ENCODE data around the gene HMCN2.
"Not testable (repeated sequence)": the region's sequence is repeated elsewhere in the genome, so short reads cannot be mapped to it uniquely, and the experiment has no call there.

HMCN2 gene

GRCh38 chr9:130396581-130396980, 131.0 kb downstream of the HMCN2 start:
- no peak for DNase-seq

DNA sequence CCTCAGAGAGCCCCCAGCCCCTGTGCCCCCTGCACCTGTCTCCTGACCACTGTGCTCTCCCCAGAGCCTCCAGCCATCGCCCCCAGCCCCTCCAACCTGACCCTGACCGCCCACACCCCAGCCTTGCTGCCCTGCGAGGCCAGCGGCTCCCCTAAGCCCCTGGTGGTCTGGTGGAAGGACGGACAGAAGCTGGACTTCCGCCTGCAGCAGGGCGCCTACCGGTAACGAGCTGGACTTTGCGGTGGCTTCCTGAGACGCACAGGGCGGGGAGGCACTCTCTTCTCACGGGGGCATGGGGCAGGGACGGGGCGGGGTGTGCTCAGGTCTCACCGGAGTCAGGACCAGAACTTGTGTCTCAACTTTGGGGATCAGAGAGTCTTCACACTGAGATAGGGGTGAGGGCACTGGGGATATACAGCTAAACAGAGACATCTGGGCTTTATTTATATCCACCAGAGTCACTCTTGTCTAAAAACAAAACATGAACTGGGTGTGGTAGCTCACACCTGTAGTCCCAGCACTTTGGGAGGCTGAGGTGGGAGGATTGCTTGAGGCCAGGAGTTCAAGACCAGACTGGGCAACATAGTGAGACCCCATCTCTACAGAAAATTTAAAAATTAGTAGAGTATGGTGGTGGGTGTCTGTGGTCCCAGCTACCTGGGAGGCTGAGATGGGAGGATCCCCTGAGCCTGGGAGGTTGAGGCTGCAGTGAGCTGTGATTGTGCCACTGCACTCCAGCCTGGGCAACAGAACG, 133.1 kb downstream of the HMCN2 start:
- DNase-seq, result no peak

DNA sequence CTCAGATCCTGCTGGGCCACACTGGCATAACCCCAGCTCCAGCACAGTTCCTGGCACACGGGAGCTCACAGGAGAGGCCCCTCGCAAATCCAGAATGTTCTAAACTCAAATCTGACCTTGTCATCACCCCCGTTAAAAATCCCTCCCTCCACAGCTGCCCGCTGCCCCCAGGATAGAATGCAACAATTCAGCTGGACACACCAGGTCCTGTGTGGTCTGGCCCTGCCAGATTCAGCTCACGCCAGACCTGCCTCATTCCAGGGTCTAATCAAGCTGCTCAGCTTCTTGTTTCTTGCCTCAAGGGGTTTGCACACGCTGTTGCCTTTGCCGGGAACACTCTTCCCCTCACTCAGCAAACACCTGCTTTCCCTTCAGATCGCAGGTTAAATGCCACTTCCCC, 134.2 kb downstream of the HMCN2 start:
- no peak for DNase-seq

- DNase-seq, result no peak
Observed at GRCh38 chr9:130400870-130401269, 135.3 kb downstream of the HMCN2 start.

GRCh38 chr9:130401742-130402141, 136.2 kb downstream of the HMCN2 start:
- not testable (repeated sequence) for DNase-seq

- DNase-seq, result no peak
Observed at GRCh38 chr9:130402243-130402642, 136.7 kb downstream of the HMCN2 start.

DNA sequence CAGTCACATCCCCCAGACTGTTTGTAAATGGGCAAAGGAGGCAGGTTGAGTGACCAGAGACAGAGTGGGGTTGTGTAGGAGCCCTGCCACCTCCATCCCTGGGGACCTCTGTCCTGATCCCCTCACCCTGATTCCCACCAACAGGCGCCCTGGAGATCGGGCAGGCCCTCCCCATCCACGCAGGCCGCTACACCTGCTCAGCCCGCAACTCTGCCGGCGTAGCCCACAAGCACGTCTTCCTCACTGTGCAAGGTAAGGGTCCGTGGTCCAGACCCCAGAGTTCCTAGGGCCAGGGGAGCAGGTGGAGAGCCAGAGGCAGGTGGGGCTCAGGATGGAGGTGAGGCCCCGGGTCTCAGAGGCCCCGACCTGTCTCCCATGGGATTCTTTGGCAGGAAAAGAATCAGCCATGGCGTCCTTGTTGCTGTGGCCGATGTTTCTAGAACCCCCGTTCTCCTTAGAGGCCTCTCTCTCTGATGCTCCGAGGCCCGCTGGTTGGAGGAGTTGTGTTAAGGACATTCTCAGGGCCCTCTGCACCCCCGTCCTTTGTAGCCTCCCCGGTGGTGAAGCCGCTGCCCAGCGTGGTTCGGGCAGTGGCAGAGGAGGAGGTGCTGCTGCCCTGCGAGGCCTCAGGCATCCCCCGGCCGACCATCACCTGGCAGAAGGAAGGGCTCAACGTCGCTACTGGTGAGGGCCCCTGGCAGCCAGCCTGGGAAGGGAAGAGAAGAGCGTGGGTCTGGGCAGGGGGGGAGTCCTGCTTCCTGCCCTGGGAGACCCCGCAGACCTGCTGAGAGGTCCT, 137.3 kb downstream of the HMCN2 start:
- DNase-seq, result no peak

GRCh38 chr9:130405657-130406257, 140.2 kb downstream of the HMCN2 start:
- no peak for DNase-seq

- no peak for DNase-seq
Observed at GRCh38 chr9:130406278-130406895, 140.8 kb downstream of the HMCN2 start.

- DNase-seq, result no peak
Observed at GRCh38 chr9:130407916-130408663, 142.5 kb downstream of the HMCN2 start.

- no peak for DNase-seq
Observed at GRCh38 chr9:130408669-130409068, 143.1 kb downstream of the HMCN2 start.

- no peak for DNase-seq
Observed at GRCh38 chr9:130409246-130409645, 143.7 kb downstream of the HMCN2 start.

DNA sequence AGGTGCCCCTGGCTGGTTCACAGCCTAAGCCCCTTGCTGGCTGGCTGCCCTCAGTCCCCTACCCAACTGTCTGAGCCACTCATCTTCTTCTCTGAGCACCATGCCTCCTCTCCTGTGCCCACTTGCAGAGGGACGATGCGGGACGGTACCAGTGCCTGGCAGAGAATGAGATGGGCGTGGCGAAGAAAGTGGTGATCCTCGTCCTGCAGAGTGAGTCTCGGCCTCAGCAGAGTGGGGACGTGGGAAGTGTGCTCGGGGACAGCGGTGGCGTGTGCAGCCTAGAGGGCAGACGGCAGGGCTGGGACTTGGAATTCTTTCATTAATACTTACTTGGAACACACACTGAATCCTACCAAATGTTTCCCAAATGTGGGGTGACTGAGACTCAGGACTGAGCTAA, 144.9 kb downstream of the HMCN2 start:
- no peak for DNase-seq

GRCh38 chr9:130411566-130411915, 146.0 kb downstream of the HMCN2 start:
- no peak for DNase-seq

- DNase-seq, result no peak
Observed at GRCh38 chr9:130414081-130414731, 148.6 kb downstream of the HMCN2 start.

GRCh38 chr9:130414910-130415746, 149.6 kb downstream of the HMCN2 start:
- no peak for DNase-seq

GRCh38 chr9:130417602-130418001, 152.0 kb downstream of the HMCN2 start:
- no peak for DNase-seq

DNA sequence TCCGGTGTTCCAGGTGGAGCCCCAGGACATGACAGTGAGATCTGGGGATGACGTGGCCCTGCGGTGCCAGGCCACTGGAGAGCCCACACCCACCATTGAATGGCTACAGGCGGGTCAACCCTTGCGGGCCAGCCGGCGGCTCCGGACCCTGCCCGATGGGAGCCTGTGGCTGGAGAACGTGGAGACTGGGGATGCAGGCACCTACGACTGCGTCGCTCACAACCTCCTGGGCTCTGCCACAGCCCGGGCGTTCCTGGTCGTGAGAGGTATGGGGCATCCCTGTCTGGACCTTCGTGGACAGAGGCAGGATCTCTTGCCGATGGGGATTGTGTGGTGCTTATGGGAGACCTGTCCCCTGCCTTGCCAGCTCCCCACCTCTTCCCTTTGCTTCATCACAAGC, 153.2 kb downstream of the HMCN2 start:
- DNase-seq, result no peak

DNA sequence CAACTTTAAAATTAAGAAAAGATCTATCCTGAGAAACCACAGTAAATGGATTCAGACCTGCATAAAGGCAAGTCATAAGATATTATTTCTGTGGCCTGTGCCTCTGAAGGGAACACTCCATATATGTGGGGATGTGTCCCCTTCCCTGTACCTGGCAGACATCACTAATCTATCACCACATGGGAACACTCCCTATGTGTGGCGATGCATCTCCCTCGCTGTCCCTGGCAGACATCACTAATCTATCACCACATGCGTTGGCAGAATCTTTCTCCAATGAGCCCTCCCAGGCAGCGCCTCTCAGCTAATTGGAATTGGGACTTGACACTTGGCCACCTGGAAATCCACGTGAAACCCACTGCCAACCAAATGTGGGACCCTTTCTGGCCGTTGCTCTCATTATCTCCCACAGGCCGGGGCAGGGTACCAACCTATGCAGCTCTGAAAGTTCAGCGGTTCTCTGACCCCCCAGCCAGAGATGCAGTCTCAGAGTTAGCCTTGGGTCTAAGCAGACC, 154.0 kb downstream of the HMCN2 start:
- DNase-seq, result no peak

GRCh38 chr9:130421154-130421801, 155.7 kb downstream of the HMCN2 start:
- DNase-seq, result no peak
